ENCODE results near the gene RPS6KC1. TPM values are rescaled to one million over a fixed set of nuclear protein-coding genes. Genes with fewer than 3 reads are reported as not detected.

Gene RPS6KC1
- total and polyA plus RNA-seq, 9 of the 15 experiments (the other 6 are each of a cell fraction or from before 2014, with no cell fraction given): 4.3 to 34.6 (median 20.9) TPM

- in situ Hi-C loops (cut with MboI) (no loop called here), intact Hi-C loops (cut with micrococcal nuclease) (no loop called here)
- H3K4me3 ChIP-seq: no peak overlapping the region
- no peak overlapping the region for H2AFZ ChIP-seq (ENCODE audit: low read depth, low read length)
- DNase-seq (ENCODE audit: extremely low read depth in 1 of 4, low spot score in 3 of 4): no peak
- BruUV-seq (replicated peaks): no TSS peak
- H3K4me2 ChIP-seq (ENCODE audit: insufficient read depth, low read length): no peak overlapping the region
- no peaks in the 10 kb centered on the region for H3K9me1 ChIP-seq (ENCODE audit: control insufficient read depth, insufficient read depth, low read length)
- H3K36me3 ChIP-seq (ENCODE audit: control insufficient read depth, insufficient read depth, low read length): peaks cover 6% of the 10 kb centered on the region; the same call in 1 of the 3 replicates
- H3K79me2 ChIP-seq (ENCODE audit: control insufficient read depth, insufficient read depth, low read length): peaks cover 39% of the 10 kb centered on the region
- ChIA-PET POLR2A (interaction anchor here (0.7 kb wide), 1 partner anchor 12 kb away, joined by 3 read pairs; no protein-coding TSS in a partner anchor), CTCF (ENCODE audit: low intra/inter-chr PET ratio) (interaction anchor here (1.0 kb wide), 1 partner anchor 14 kb away, joined by 3 read pairs; no protein-coding TSS in a partner anchor)
- peaks cover 0 to 15% of the 10 kb centered on the region in 2 experiments; a peak in 2 of 5 replicates for H3K4me1 ChIP-seq (replicated peaks in 1 of 2; ENCODE audit: control insufficient read depth in 2 of 2, insufficient read depth in 2 of 2, low read length in 2 of 2)
- H3K9me3 ChIP-seq (replicated peaks; ENCODE audit: control insufficient read depth, insufficient read depth, low read depth, low read length): peaks cover 4% of the 10 kb centered on the region
- peak; percentile 32; the same call in 1 of the 3 replicates for ATAC-seq
- no peak overlapping the region; the same call in 2 of the 3 replicates for H3K27ac ChIP-seq (ENCODE audit: extremely low read depth, low read depth, low read length)
- no peak for FAIRE-seq
- no peaks in the 10 kb centered on the region for H4K20me1 ChIP-seq (replicated peaks; ENCODE audit: control insufficient read depth, insufficient read depth, low read length)
- no peak overlapping the region for H3K9ac ChIP-seq (ENCODE audit: insufficient read depth in 1 of 2, low read depth in 2 of 2, low read length in 2 of 2)
- no peaks in the 10 kb centered on the region for H3K27me3 ChIP-seq (ENCODE audit: control insufficient read depth in 2 of 2, insufficient read depth in 2 of 2, low read length in 2 of 2)
- TF ChIP-seq BCL6 (CRISPR knock-in tag; IDR thresholded peaks at IDR 0.05) (no peak), DPF2 (IDR thresholded peaks at IDR 0.05) (no peak), SREBF1 (IDR thresholded peaks at IDR 0.05; ENCODE audit: borderline replicate concordance, low read depth, low read length) (no peak), CTCF (IDR thresholded peaks at IDR 0.05 in 2 of 3, conservative IDR thresholded peaks at IDR 0.05 in 1 of 3; ENCODE audit: insufficient read depth in 2 of 3, low read depth in 1 of 3, low read length in 3 of 3) (peak in 1 of 3 experiments; percentile 13; a peak in 1 of 6 replicates), SAFB2 (IDR thresholded peaks at IDR 0.05; ENCODE audit: borderline replicate concordance, low read depth, low read length, severe bottlenecking) (no peak), HLTF (IDR thresholded peaks at IDR 0.05) (no peak), ZNF512 (tag; IDR thresholded peaks at IDR 0.05) (no peak), MAZ (CRISPR knock-in tag; conservative IDR thresholded peaks at IDR 0.05 in 1 of 2, IDR thresholded peaks at IDR 0.05 in 1 of 2) (no peak), MNT (conservative IDR thresholded peaks at IDR 0.05) (0 out of 4 replicates have a peak, but pooled peaks of 1 of the 2 experiments have one; percentile 9), ID3 (CRISPR knock-in tag; IDR thresholded peaks at IDR 0.05) (no peak), ID3 (tag; IDR thresholded peaks at IDR 0.05) (no peak), CHD4 (IDR thresholded peaks at IDR 0.05; ENCODE audit: insufficient read depth, insufficient replicate concordance, low read depth, low read length, poor library complexity, severe bottlenecking) (no peak), ATF7 (IDR thresholded peaks at IDR 0.05) (no peak)
These were observed 84.5 kb downstream of the RPS6KC1 start for GRCh38 chr1:213135572-213135971.

All from K562 (cell line).